AG04449 (cell line): ENCODE data around the gene ZNF365.
A peak's percentile ranks its signal among the peaks of the same experiment; 100 is the strongest.

ENCODE experiments used
- CTCF ChIA-PET: fragments of 350-600 bp; formaldehyde crosslinking; extraction: SDS; loops from one replicate; lab custom pipeline; 2021; ENCODE audit warnings: antibody characterized with exemption; lab: Yijun Ruan, JAX
- POLR2A ChIA-PET: fragments of 400-600, 350-600 bp; formaldehyde crosslinking; extraction: SDS; loops from one replicate; lab custom pipeline; 2020; ENCODE audit warnings: antibody characterized with exemption, inconsistent platforms; lab: Yijun Ruan, JAX
- DNase-seq: peaks from one replicate; pipeline ENCODE4 v3.0.0-alpha.2; 2010; ENCODE audit warnings: low read depth, low spot score
- H3K4me3 ChIP-seq: 2 replicates; pipeline ENCODE4 v1.5.1; 2011; ENCODE audit warnings: low read depth, mild to moderate bottlenecking, control low read depth, low read length
- TF ChIP-seq, protein P1 (sequence below): IDR thresholded peaks from one replicate; pipeline ENCODE4 v1.5.1; 2011; ENCODE audit warnings: mild to moderate bottlenecking, moderate library complexity, low read length, control low read depth, inconsistent platforms; ENCODE audit not compliant: insufficient read depth; ENCODE audit errors: missing control alignments

The ZNF365 gene

DNA sequence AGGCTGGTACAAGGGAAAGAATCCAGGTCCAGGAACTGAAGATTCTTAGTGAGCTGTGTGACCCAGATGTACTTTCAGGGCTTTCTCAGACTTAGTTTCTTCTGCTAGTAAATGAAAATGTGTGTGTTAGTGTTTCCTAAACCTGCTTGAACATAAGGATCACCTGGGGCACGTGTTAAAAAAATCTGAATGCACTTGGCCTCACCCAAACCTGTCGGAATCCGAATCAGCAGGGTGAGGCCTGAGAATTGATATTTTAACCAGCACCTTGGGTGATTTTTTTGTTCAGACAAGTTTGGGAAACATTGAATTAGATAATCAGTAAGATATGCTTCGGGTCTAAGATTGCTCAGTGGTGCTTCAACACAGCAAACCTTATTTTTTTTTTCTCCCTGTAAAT lies 59.7 kb downstream of the ZNF365 start:
- DNase-seq: no peak
- H3K4me3 ChIP-seq: no peak overlapping the region
- ChIA-PET CTCF (interaction anchor here (0.8 to 3.2 kb wide), 5 partner anchors 10 to 384 kb away, joined by 3 to 8 read pairs (median 6); no protein-coding TSS in a partner anchor), POLR2A (interaction anchor here (0.6 kb wide), 1 partner anchor 957 kb away, joined by 3 read pairs; no protein-coding TSS in a partner anchor)
- TF ChIP-seq, protein P1, sequence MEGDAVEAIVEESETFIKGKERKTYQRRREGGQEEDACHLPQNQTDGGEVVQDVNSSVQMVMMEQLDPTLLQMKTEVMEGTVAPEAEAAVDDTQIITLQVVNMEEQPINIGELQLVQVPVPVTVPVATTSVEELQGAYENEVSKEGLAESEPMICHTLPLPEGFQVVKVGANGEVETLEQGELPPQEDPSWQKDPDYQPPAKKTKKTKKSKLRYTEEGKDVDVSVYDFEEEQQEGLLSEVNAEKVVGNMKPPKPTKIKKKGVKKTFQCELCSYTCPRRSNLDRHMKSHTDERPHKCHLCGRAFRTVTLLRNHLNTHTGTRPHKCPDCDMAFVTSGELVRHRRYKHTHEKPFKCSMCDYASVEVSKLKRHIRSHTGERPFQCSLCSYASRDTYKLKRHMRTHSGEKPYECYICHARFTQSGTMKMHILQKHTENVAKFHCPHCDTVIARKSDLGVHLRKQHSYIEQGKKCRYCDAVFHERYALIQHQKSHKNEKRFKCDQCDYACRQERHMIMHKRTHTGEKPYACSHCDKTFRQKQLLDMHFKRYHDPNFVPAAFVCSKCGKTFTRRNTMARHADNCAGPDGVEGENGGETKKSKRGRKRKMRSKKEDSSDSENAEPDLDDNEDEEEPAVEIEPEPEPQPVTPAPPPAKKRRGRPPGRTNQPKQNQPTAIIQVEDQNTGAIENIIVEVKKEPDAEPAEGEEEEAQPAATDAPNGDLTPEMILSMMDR: no peak

DNA sequence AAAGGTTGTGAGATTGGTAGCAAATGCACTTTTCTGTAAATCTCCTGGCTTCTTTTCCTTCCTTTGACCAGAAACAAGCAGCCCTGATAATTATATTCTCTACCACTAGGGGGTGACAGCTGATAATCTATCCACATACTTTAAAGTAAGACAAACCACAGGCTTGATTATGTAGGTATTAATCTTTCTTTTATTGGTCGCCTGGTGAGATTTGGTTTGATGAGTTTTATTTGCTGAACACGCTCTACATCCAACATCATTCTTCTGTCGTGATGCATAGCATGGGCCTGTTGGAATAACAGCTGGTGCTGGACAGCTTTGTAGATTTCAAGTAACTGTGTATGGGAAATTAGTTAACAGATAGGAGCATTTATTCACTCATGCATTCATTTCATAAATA lies 63.5 kb downstream of the ZNF365 start:
- no peak overlapping the region for H3K4me3 ChIP-seq
- DNase-seq: peak; percentile 69
- POLR2A ChIA-PET: interaction anchor here (0.8 kb wide), 1 partner anchor 146 kb away, joined by 4 read pairs; no protein-coding TSS in a partner anchor
- CTCF ChIA-PET: interaction anchor here (0.6 to 4.4 kb wide), 51 partner anchors 9 to 1282 kb away, joined by 3 to 74 read pairs (median 5); partner anchors contain the start of gene RTKN2
- TF ChIP-seq, protein P1: peak; percentile 45

DNA sequence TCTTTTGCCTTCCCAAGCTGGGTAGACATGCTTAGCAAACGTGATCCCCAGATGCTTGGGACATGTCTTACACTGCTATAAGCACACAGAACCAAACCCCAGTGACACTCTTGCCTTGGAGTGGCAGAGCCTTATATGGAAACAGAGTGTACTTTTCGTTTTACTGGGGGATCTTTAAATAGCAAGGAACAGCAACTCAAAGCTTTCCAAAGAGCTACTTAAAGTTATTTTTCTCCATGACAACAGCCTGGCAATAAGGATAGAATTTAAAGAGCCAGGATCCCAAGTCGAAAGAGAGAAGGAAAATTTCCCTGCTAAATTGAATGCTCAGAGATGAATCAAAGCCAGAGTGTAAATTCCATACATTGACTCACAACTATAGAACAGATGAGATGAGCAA lies 67.8 kb downstream of the ZNF365 start:
- no peak for DNase-seq
- CTCF ChIA-PET: interaction anchor here (1.0 to 1.9 kb wide), 2 partner anchors 9 to 125 kb away, joined by 3 to 6 read pairs; no protein-coding TSS in a partner anchor
- H3K4me3 ChIP-seq: no peak overlapping the region
- TF ChIP-seq, protein P1: no peak
- POLR2A ChIA-PET: no interaction called here

DNA sequence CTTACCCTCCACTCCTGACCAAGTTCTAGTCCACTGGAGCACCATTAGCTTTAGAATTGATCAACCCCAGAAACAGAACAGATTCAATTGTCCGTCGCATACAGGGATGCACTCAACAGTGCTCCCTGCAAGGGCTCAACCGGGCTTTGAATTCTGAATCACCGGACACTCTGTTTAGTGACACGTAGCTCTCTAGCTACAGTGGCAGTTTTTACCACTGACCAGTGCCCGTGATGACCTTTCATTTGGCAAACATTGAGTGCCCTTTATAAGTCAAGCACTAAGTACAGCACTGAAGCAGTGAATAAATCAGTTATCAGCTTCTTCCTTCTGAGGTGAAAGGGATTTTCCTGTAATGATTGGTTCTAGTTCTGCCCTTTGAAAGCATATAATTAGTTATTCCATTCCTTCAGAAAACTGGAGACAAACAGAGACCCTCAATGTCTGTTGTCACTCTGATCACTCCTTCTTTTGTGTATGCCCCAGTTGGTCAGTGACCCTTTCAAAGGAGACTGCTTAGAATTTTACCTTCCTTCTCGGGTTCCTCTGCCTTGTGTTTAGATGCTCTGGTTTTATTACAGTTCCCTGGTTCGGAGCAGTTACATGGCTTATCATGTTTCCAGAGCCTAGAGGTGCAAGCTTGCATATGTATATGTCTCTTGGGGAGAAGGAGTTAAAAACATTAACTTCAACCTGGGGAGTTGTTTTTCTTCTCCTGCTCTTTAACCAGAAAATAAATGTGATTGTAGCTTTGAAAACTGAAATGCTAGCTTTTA lies 68.9 kb downstream of the ZNF365 start:
- DNase-seq: no peak
- TF ChIP-seq, protein P1: no peak
- ChIA-PET CTCF (interaction anchor here (1.9 kb wide), 1 partner anchor 8 kb away, joined by 6 read pairs; no protein-coding TSS in a partner anchor), POLR2A (no interaction called here)
- no peak overlapping the region for H3K4me3 ChIP-seq

DNA sequence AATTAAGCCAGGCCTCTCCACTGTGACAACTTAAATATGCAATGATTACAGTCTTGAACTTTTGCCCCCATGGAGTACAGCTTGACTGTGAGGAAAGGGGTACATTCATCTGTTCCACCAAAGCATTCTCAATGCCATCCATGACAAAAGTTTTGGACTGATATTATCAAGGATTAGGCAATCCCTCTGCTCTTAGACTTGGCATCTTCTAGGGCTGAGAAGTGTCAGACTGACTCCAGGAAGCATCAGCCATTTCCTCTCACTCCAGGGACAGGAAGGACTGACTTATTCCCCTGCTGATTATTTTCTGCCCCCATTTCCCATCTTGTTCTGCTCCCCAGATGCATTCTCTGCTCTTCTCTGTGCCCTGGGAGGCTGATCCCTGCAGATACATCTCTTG lies 69.7 kb downstream of the ZNF365 start:
- TF ChIP-seq, protein P1: no peak
- CTCF ChIA-PET: no interaction called here
- DNase-seq: no peak
- POLR2A ChIA-PET: no interaction called here
- no peak overlapping the region for H3K4me3 ChIP-seq

DNA sequence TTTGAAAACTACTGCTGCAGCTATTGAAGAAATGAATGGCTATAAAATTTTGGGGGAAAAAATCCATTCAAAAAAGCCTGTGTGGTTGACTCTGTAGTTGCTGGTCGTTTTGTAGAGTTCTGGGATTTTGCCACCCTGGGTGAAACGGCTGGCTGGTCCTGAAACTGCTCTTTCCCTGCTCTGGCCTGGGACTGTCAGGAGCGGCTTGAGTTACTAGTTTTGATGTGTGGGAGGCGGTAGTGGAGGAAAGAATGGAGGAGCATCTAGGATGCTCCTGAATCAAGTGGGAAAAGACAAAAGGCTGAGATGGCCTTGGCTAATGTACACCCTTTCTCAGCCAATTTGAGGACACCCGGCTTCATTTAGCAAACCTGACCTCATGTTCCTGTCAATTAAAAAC lies 72.5 kb downstream of the ZNF365 start:
- DNase-seq: no peak
- H3K4me3 ChIP-seq: no peak overlapping the region
- CTCF ChIA-PET: interaction anchor here (0.8 to 6.8 kb wide), 4 partner anchors 8 to 372 kb away, joined by 3 to 74 read pairs (median 4); no protein-coding TSS in a partner anchor
- TF ChIP-seq, protein P1: no peak
- POLR2A ChIA-PET: interaction anchor here (0.6 kb wide), 1 partner anchor 400 kb away, joined by 3 read pairs; no protein-coding TSS in a partner anchor
